NCI-H1105 (cell line): ENCODE data around the gene DEUP1.
"Not testable (repeated sequence)": the region's sequence is repeated elsewhere in the genome, so short reads cannot be mapped to it uniquely, and the experiment has no call there.

Experiments used
- DNase-seq: peaks from one replicate; lab custom pipeline; 2025; lab: John Stamatoyannopoulos, UW

The DEUP1 gene

GRCh38 chr11:93330446-93330984 lies at the start of gene DEUP1:
DEUP1 (plus strand) TSS chr11:93330742; CDS start chr11:93332260, 1,518 bp downstream.
- peak; percentile 30 for DNase-seq

- peak; percentile 22 for DNase-seq
Observed at GRCh38 chr11:93285430-93285829, 45.1 kb upstream of the DEUP1 start.

- DNase-seq = no peak
Observed at GRCh38 chr11:93287434-93287833, 43.1 kb upstream of the DEUP1 start.

GRCh38 chr11:93288079-93288478 lies 42.5 kb upstream of the DEUP1 start:
- DNase-seq = peak; percentile 14

GRCh38 chr11:93288767-93289166 lies 41.8 kb upstream of the DEUP1 start:
- DNase-seq = no peak

GRCh38 chr11:93289782-93290463 lies 40.6 kb upstream of the DEUP1 start:
- no peak for DNase-seq

- no peak for DNase-seq
Observed at GRCh38 chr11:93291110-93291509, 39.4 kb upstream of the DEUP1 start.

- no peak for DNase-seq
Observed at GRCh38 chr11:93291898-93292297, 38.6 kb upstream of the DEUP1 start.

GRCh38 chr11:93295921-93296575 lies 34.5 kb upstream of the DEUP1 start:
- DNase-seq = no peak

GRCh38 chr11:93303689-93304088 lies 26.9 kb upstream of the DEUP1 start:
- DNase-seq = no peak

GRCh38 chr11:93314399-93314798 lies 16.1 kb upstream of the DEUP1 start:
- DNase-seq = not testable (repeated sequence)

GRCh38 chr11:93319224-93319839 lies 11.2 kb upstream of the DEUP1 start:
- DNase-seq = no peak

GRCh38 chr11:93320230-93320629 lies 10.3 kb upstream of the DEUP1 start:
- no peak for DNase-seq

GRCh38 chr11:93322207-93322606 lies 8.3 kb upstream of the DEUP1 start:
- no peak for DNase-seq

- no peak for DNase-seq
Observed at GRCh38 chr11:93323747-93324146, 6.8 kb upstream of the DEUP1 start.

- no peak for DNase-seq
Observed at GRCh38 chr11:93324500-93324899, 6.0 kb upstream of the DEUP1 start.

- no peak for DNase-seq
Observed at GRCh38 chr11:93326681-93327080, 3.9 kb upstream of the DEUP1 start.

- no peak for DNase-seq
Observed at GRCh38 chr11:93329936-93330445, 551 bp upstream of the DEUP1 start.

GRCh38 chr11:93340223-93340622 lies 9.7 kb downstream of the DEUP1 start:
- DNase-seq = no peak

GRCh38 chr11:93344855-93345333 lies 14.4 kb downstream of the DEUP1 start:
- no peak for DNase-seq

GRCh38 chr11:93348930-93349329 lies 18.4 kb downstream of the DEUP1 start:
- no peak for DNase-seq

GRCh38 chr11:93350835-93351234 lies 20.3 kb downstream of the DEUP1 start:
- no peak for DNase-seq

- DNase-seq = no peak
Observed at GRCh38 chr11:93359396-93359795, 28.9 kb downstream of the DEUP1 start.
